ENCODE data around the gene HBP1.

DNA sequence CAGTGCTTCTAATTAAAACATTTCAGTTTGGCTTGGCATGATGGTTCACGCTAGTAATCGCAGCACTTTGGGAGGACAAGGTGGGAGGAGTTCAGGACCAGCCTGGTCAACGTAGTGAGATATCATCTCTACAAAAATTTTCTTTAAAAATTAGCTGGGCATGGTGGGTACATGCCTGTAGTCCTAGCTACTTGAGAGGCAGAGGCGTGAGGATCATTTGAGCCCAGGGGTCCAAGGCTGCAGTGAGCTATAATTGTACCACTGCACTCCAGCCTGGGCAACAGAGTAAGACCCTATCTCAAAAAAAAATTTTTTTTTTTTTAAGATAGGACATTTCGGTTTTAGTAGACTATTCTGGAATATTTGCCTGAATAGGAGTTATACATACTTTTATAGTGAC is 12.4 kb downstream of the HBP1 start:
- TF ChIP-seq TCF4 (CRISPR knock-in tag; IDR thresholded peaks at IDR 0.05; ENCODE audit: borderline replicate concordance) (no peak), RARB (CRISPR knock-in tag; IDR thresholded peaks at IDR 0.05) (no peak), SNAI2 (CRISPR knock-in tag; IDR thresholded peaks at IDR 0.05) (no peak), BACH2 (CRISPR knock-in tag; IDR thresholded peaks at IDR 0.05; ENCODE audit: borderline replicate concordance) (no peak)
- TF ChIP-seq, protein P1, sequence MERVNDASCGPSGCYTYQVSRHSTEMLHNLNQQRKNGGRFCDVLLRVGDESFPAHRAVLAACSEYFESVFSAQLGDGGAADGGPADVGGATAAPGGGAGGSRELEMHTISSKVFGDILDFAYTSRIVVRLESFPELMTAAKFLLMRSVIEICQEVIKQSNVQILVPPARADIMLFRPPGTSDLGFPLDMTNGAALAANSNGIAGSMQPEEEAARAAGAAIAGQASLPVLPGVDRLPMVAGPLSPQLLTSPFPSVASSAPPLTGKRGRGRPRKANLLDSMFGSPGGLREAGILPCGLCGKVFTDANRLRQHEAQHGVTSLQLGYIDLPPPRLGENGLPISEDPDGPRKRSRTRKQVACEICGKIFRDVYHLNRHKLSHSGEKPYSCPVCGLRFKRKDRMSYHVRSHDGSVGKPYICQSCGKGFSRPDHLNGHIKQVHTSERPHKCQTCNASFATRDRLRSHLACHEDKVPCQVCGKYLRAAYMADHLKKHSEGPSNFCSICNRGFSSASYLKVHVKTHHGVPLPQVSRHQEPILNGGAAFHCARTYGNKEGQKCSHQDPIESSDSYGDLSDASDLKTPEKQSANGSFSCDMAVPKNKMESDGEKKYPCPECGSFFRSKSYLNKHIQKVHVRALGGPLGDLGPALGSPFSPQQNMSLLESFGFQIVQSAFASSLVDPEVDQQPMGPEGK (CRISPR knock-in tag; IDR thresholded peaks at IDR 0.05; ENCODE audit: borderline replicate concordance) = no peak
